Sigmoid colon (tissue), 7 donors: Measurements from ENCODE around the gene TPK1. TPM values are rescaled to one million over a fixed set of nuclear protein-coding genes. Genes with fewer than 3 reads are reported as not detected.

Experiments
- DNase-seq: peaks from one replicate; pipeline ENCODE4 v3.0.0-alpha.2; 2019
- H3K27ac ChIP-seq, 4 donors: fragments of 200-600 bp; sonication (generic); one replicate each; pipeline ENCODE4 v1.5.1; 2016 to 2019; ENCODE audit warnings: mild to moderate bottlenecking in 1 of 4
- H3K27me3 ChIP-seq, 3 donors: fragments of 200-600 bp; sonication (generic); one replicate each; pipeline ENCODE4 v1.5.1; 2019; ENCODE audit warnings: mild to moderate bottlenecking in 1 of 3
- H3K36me3 ChIP-seq, 4 donors: fragments of 200-600 bp; sonication (generic); one replicate each; pipeline ENCODE4 v1.5.1; 2016 to 2019
- H3K4me1 ChIP-seq, 4 donors: fragments of 200-600 bp; sonication (generic); one replicate each; pipeline ENCODE4 v1.5.1; 2017 to 2019
- H3K4me3 ChIP-seq, 4 donors: fragments of 200-600 bp; sonication (generic); one replicate each; pipeline ENCODE4 v1.5.1; 2017 to 2019; ENCODE audit warnings: mild to moderate bottlenecking in 2 of 4, moderate library complexity in 1 of 4
- H3K9me3 ChIP-seq, 4 donors: fragments of 200-600 bp in 3 of 4; sonication (generic) in 3 of 4; one replicate each; pipeline versions ENCODE4 v1.5.1 to v1.6.1; 2013 to 2019
- CTCF ChIP-seq, 4 experiments: fragments of 450-650 bp in 3 of 4; fragments of 200-600 bp in 1 of 4; IDR thresholded peaks; one replicate each; pipeline ENCODE4 v1.5.1; 2016 to 2019; ENCODE audit warnings: antibody characterized with exemption in 4 of 4, mild to moderate bottlenecking in 3 of 4, moderate library complexity in 2 of 4
- EP300 ChIP-seq, 4 donors: sonication (generic); formaldehyde crosslinking; IDR thresholded peaks; one replicate each; pipeline ENCODE4 v1.6.1; 2017; ENCODE audit warnings: antibody characterized with exemption in 4 of 4
- POLR2A ChIP-seq, 2 donors: fragments of 450-650 bp; IDR thresholded peaks; one replicate each; pipeline ENCODE4 v1.6.1; 2016; ENCODE audit warnings: antibody characterized with exemption in 2 of 2, mild to moderate bottlenecking in 2 of 2, moderate library complexity in 2 of 2
- POLR2AphosphoS5 ChIP-seq, 4 donors: sonication (generic); formaldehyde crosslinking; IDR thresholded peaks; one replicate each; pipeline ENCODE4 v1.6.1; 2017; ENCODE audit warnings: antibody characterized with exemption in 4 of 4
- WGBS, 2 donors: extraction: QIAGEN DNeasy Blood & Tissue Kit; methylation state at CpG; one replicate each; pipeline ENCODE4 v1.1.7; 2013; 5-methylcytosine and 5-hydroxymethylcytosine counted together
- intact Hi-C: fragments of 100-400 bp; cut with DNase I; formaldehyde crosslinking; loops from one replicate; pipeline ENCODE4 v1.15.1; 2023
- polyA plus RNA-seq, 3 donors: library from polyadenylated mRNA; stranded (reverse); fragments of 200-250 nt; gene quantifications; one replicate each; pipeline ENCODE4 v1.2.3, GENCODE V29; 2013
- total RNA-seq, 4 donors: library from RNA; depleted of rRNA; stranded (reverse); fragments of >200 nt; gene quantifications; one replicate each; pipeline ENCODE4 v1.1.0, GENCODE V29; 2016
- donor health status: healthy with polysubstance abuse.
- donor health status: Bipolar disorder and iron deficiency.
- donor health status: healthy.

The TPK1 gene
- total and polyA plus RNA-seq, 7 donors: 4.1 to 14.3 (median 7.2) TPM

DNA sequence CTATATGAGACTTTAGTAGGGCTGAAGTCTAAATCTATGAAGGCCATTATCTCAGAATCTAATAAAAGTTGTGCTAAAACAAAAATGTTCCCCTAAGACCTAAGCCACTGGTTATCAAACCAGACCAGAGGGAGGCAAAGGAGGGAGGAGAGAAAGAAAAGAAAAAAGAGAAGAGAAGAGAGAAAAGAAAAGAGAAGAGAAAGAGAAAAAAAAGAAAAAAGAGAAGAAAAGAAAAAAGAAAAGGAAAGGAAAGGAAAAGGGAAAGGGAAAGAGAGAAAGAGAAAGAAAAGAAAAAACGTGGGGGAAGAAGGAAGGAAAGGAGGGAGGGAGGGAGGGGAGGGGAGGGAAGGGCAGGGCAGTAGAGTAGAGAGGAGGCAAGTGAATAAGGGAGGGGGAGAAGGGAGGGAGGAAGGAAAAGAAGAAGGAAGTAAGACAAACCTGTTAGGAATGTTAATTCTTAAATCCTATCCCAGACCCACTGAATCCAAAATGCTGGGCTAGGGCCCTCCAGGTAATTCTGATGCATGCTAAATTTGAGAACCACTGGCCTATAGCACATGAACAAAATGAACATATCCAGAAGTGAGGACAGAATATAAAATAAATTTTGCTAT, 98.9 kb downstream of the TPK1 start:
- WGBS, 2 donors: 23 to 40% methylated on average over 1 of the region's 1 CpG
- Histone ChIP-seq H3K4me1 (peaks cover 0 to 18% (median 0%) of the 10 kb centered on the region in 4 donors), H3K4me3 (no peak overlapping the region), H3K9me3 (no peaks in the 10 kb centered on the region), H3K27me3 (no peaks in the 10 kb centered on the region), H3K27ac (no peak overlapping the region), H3K36me3 (no peaks in the 10 kb centered on the region)
- DNase-seq: no peak
- TF ChIP-seq POLR2A (IDR thresholded peaks at IDR 0.05) (no peak), EP300 (IDR thresholded peaks at IDR 0.05) (no peak), POLR2AphosphoS5 (IDR thresholded peaks at IDR 0.05) (no peak), CTCF (IDR thresholded peaks at IDR 0.05) (no peak)
- intact Hi-C loops: no loop called here

DNA sequence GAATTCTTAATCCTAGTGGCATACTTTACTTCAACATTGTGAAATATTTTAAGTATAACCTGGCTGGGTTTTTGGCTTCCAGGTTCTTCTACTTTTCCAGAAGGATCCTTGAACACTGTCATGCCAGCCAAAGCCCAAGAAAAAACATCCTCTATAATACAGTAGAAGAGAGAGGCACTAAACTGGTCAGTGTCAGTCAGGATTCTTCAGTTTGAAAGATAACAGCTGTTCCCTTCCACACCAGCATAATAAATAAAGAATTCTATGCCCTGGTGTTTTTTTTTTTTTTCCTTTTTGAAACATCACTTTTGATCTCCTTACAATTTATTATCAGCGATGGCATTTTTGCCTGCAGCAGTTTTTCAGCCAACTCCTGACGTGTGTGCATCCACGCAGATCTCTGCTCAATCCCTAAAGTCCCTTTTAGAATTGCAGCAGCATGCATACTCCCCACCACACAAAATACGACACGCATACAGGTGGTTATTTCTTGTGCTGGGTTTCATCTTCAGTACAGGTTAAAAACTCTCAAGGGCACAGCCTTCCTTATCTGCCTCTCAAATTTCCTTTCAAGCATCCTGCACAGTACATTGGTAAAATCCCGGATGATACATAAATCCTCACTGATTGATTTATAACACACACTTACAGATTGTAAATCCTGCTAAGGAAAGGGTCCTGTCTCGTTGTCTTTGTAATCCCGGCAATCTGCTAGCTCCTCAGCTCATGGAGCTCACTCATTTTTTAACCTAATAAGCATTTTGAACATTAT, 100.2 kb downstream of the TPK1 start:
- no peaks in the 10 kb centered on the region for H3K36me3 ChIP-seq
- intact Hi-C loops: no loop called here
- 62 to 67% methylated on average over 8 of the region's 8 CpGs for WGBS, 2 donors
- peaks cover 0 to 18% (median 0%) of the 10 kb centered on the region in 4 donors for H3K4me1 ChIP-seq
- DNase-seq: no peak
- H3K9me3 ChIP-seq: no peaks in the 10 kb centered on the region
- no peaks in the 10 kb centered on the region for H3K27me3 ChIP-seq
- no peak overlapping the region for H3K27ac ChIP-seq
- TF ChIP-seq EP300 (IDR thresholded peaks at IDR 0.05): no peak
- TF ChIP-seq POLR2A (IDR thresholded peaks at IDR 0.05): no peak
- TF ChIP-seq POLR2AphosphoS5 (IDR thresholded peaks at IDR 0.05): no peak
- no peak for TF ChIP-seq CTCF (IDR thresholded peaks at IDR 0.05)
- H3K4me3 ChIP-seq: no peak overlapping the region

- Histone ChIP-seq H3K4me1 (peaks cover 0 to 9% (median 0%) of the 10 kb centered on the region in 4 donors), H3K36me3 (no peaks in the 10 kb centered on the region), H3K9me3 (no peaks in the 10 kb centered on the region), H3K4me3 (no peak overlapping the region), H3K27ac (no peak overlapping the region), H3K27me3 (no peaks in the 10 kb centered on the region)
- no peak for DNase-seq
- WGBS, 2 donors: 93 to 95% methylated on average over 6 of the region's 6 CpGs
- intact Hi-C loops: loop anchor here (2.0 kb wide), 1 partner anchor 23 kb away; no protein-coding TSS in a partner anchor
- no peak for TF ChIP-seq CTCF (IDR thresholded peaks at IDR 0.05)
- TF ChIP-seq EP300 (IDR thresholded peaks at IDR 0.05): no peak
- TF ChIP-seq POLR2A (IDR thresholded peaks at IDR 0.05): no peak
- TF ChIP-seq POLR2AphosphoS5 (IDR thresholded peaks at IDR 0.05): no peak
Measured at GRCh38 chr7:144731661-144732351, 104.0 kb downstream of the TPK1 start.

GRCh38 chr7:144730224-144730623, 105.6 kb downstream of the TPK1 start:
- no peak for DNase-seq
- intact Hi-C loops: loop anchor here (2.0 kb wide), 1 partner anchor 25 kb away; no protein-coding TSS in a partner anchor
- 85 to 89% methylated on average over 3 of the region's 3 CpGs for WGBS, 2 donors
- TF ChIP-seq POLR2A (IDR thresholded peaks at IDR 0.05) (no peak), EP300 (IDR thresholded peaks at IDR 0.05) (no peak), POLR2AphosphoS5 (IDR thresholded peaks at IDR 0.05) (no peak), CTCF (IDR thresholded peaks at IDR 0.05) (no peak)
- Histone ChIP-seq H3K4me1 (peaks cover 0 to 1% (median 0%) of the 10 kb centered on the region in 4 donors), H3K27me3 (no peaks in the 10 kb centered on the region), H3K9me3 (no peaks in the 10 kb centered on the region), H3K27ac (no peak overlapping the region), H3K36me3 (no peaks in the 10 kb centered on the region), H3K4me3 (no peak overlapping the region)
